OCI-LY7 (cell line): Measurements from ENCODE around the gene NMT1. TPM values are rescaled to one million over a fixed set of nuclear protein-coding genes. Genes with fewer than 3 reads are reported as not detected.

Experiments
- BruUV-seq: library from RNA; stranded (reverse); fragments of 400-500 nt; replicated peaks from 2 replicates; lab custom pipeline; 2021; lab: Mats Ljungman, UMichigan
- CTCF ChIA-PET: fragments of 300-600 bp; sonication (Branson Sonifier 250); formaldehyde crosslinking; loops from one replicate; lab custom pipeline; 2022; ENCODE audit warnings: antibody characterized with exemption; ENCODE audit not compliant: unreplicated experiment; lab: Charles Lee
- POLR2A ChIA-PET: fragments of 300-600 bp; sonication (Branson Sonifier 250); formaldehyde crosslinking; loops from one replicate; lab custom pipeline; 2022; ENCODE audit warnings: antibody characterized with exemption; lab: Charles Lee
- DNase-seq: peaks from one replicate; pipeline ENCODE4 v3.0.0-alpha.2; 2015; ENCODE audit warnings: low spot score
- H2AFZ ChIP-seq: fragments of 200-600 bp; sonication (generic), shearing (Covaris generic); 2 replicates; pipeline ENCODE4 v1.6.1; 2014; ENCODE audit warnings: mild to moderate bottlenecking, antibody characterized with exemption, low read length, moderate library complexity
- H3K27ac ChIP-seq: fragments of 200-600 bp; sonication (generic); 2 replicates; pipeline ENCODE4 v1.5.1; 2014; ENCODE audit warnings: mixed run types, low read depth, mild to moderate bottlenecking, moderate library complexity, low read length, inconsistent platforms; ENCODE audit not compliant: poor library complexity, severe bottlenecking
- H3K36me3 ChIP-seq: fragments of 200-600 bp; sonication (generic); 2 replicates; pipeline ENCODE4 v1.6.1; 2014; ENCODE audit warnings: mild to moderate bottlenecking, antibody characterized with exemption, low read length, moderate library complexity, mixed read lengths; ENCODE audit not compliant: insufficient read depth
- H3K4me1 ChIP-seq: fragments of 200-600 bp; sonication (generic); 2 replicates; pipeline ENCODE4 v1.5.1; 2014; ENCODE audit warnings: mild to moderate bottlenecking, low read length; ENCODE audit not compliant: insufficient read depth, poor library complexity, severe bottlenecking
- H3K4me2 ChIP-seq: fragments of 200-600 bp; sonication (generic); 2 replicates; pipeline ENCODE4 v1.6.1; 2014; ENCODE audit warnings: mild to moderate bottlenecking, low read length
- H3K4me3 ChIP-seq: fragments of 200-600 bp; sonication (generic); 2 replicates; pipeline ENCODE4 v1.5.1; 2014; ENCODE audit warnings: mild to moderate bottlenecking, low read depth, low read length; ENCODE audit not compliant: poor library complexity, severe bottlenecking
- H3K79me2 ChIP-seq: fragments of 200-600 bp; sonication (generic); 2 replicates; pipeline ENCODE4 v1.6.1; 2016; ENCODE audit warnings: low read depth, mild to moderate bottlenecking, low read length, moderate library complexity, mixed read lengths; ENCODE audit not compliant: insufficient read depth
- H3K9me2 ChIP-seq: fragments of 200-600 bp; sonication (generic); 2 replicates; pipeline ENCODE4 v1.6.1; 2016; ENCODE audit warnings: mild to moderate bottlenecking, low read length, mixed read lengths; ENCODE audit not compliant: insufficient read depth
- H3K9me3 ChIP-seq: fragments of 200-600 bp; sonication (generic); 2 replicates; pipeline ENCODE4 v1.6.1; 2014; ENCODE audit warnings: mild to moderate bottlenecking, mixed run types, low read length, mixed read lengths
- H4K20me1 ChIP-seq: fragments of 200-600 bp; sonication (generic); 2 replicates; pipeline ENCODE4 v1.6.1; 2014; ENCODE audit warnings: mild to moderate bottlenecking, antibody characterized with exemption, low read length, moderate library complexity, mixed read lengths; ENCODE audit not compliant: insufficient read depth
- CTCF ChIP-seq: fragments of 200-600 bp; sonication (generic); conservative IDR thresholded peaks from 2 replicates; pipeline ENCODE4 v1.5.1; 2014; ENCODE audit warnings: mild to moderate bottlenecking, antibody characterized with exemption, low read length, moderate library complexity, mixed read lengths
- EZH2phosphoT487 ChIP-seq: fragments of 200-600 bp; sonication (generic); IDR thresholded peaks from 2 replicates; pipeline ENCODE4 v1.6.1; 2018; ENCODE audit warnings: low read depth, borderline replicate concordance, mild to moderate bottlenecking, mixed run types, antibody characterized with exemption, low read length, moderate library complexity, mixed read lengths
- intact Hi-C: fragments of 100-400 bp; cut with micrococcal nuclease; formaldehyde crosslinking; loops from one replicate; pipeline ENCODE4 v1.10.0; 2022; ENCODE audit not compliant: unreplicated experiment
- total RNA-seq, 2 experiments: library from RNA; depleted of rRNA in 1 of 2; stranded (reverse); fragments of >200 nt in 1 of 2; shearing (Covaris generic) in 1 of 2; gene quantifications; 2 replicates each; pipeline ENCODE4 v1.2.3, GENCODE V29; 2014 to 2022

Gene NMT1
- total RNA-seq, 2 experiments from 2014 or later, result 82.3 to 134 TPM

- Histone ChIP-seq H4K20me1 (no peaks in the 10 kb centered on the region), H3K9me2 (no peaks in the 10 kb centered on the region), H3K4me3 (no peak overlapping the region), H3K27ac (no peak overlapping the region), H3K79me2 (peaks cover 36% of the 10 kb centered on the region), H3K4me1 (peaks cover 19% of the 10 kb centered on the region), H2AFZ (no peak overlapping the region), H3K9me3 (no peaks in the 10 kb centered on the region), H3K4me2 (no peak overlapping the region), H3K36me3 (no peaks in the 10 kb centered on the region)
- POLR2A ChIA-PET, result interaction anchor here (0.6 to 2.6 kb wide), 7 partner anchors 9 to 318 kb away, joined by 3 to 21 read pairs (median 4); partner anchors contain the start of genes C1QL1 and NMT1
- CTCF ChIA-PET, result interaction anchor here (0.5 kb wide), 1 partner anchor 198 kb away, joined by 4 read pairs; no protein-coding TSS in a partner anchor
- peak; percentile 19 for DNase-seq
- peak; percentile 56 for TF ChIP-seq CTCF
- TF ChIP-seq EZH2phosphoT487, result no peak
- intact Hi-C loops, result no loop called here
- BruUV-seq, result TSS peak; percentile 38
Measured at GRCh38 chr17:45048795-45049563, 12.1 kb upstream of the NMT1 start.

DNA sequence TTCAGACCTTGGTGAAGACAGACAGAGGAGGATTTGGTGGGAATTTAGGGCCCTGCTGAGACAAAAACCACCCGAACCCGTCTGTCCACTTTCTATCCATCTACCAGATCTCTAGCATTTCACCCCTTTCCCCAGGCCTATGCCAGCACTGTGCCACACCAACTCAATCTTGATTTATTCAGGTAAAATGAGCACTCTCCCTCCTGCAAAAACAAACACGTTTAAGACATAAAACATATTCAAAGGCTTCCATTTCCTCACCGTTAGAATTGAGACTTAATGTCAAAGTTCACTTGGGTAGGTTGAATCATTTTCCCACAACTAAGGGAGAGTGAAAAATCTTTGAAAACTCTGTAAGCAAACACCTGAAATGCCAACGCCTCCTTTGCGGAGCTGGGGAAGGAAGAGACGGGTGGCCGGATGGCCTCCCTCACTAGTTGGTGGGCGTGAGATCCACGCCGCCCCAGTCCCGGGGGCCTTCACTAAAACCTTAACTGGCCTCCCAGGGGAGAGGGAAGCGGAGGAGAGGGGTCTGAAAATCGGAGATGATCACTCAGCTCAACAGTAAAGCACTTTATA is 10.5 kb upstream of the NMT1 start:
- Histone ChIP-seq H3K79me2 (peaks cover 36% of the 10 kb centered on the region), H3K9me3 (no peaks in the 10 kb centered on the region), H4K20me1 (no peaks in the 10 kb centered on the region), H3K9me2 (no peaks in the 10 kb centered on the region), H3K4me3 (peak overlapping the region; percentile 79), H3K4me2 (peak overlapping the region; percentile 84), H3K36me3 (0 out of 2 replicates have a peak, but pooled peaks cover 5% of the 10 kb centered on the region), H2AFZ (peak overlapping the region; percentile 27; the same call in 1 of the 2 replicates), H3K27ac (peak overlapping the region; percentile 87), H3K4me1 (peaks cover 19% of the 10 kb centered on the region)
- intact Hi-C loops, result no loop called here
- TF ChIP-seq CTCF (no peak), EZH2phosphoT487 (no peak)
- DNase-seq, result peak; percentile 57
- TSS peak; percentile 57 for BruUV-seq
- POLR2A ChIA-PET, result interaction anchor here (2.6 kb wide), 1 partner anchor 11 kb away, joined by 21 read pairs; the partner anchor contains the start of gene NMT1
- CTCF ChIA-PET, result interaction anchor here (0.6 to 1.2 kb wide), 3 partner anchors 10 to 85 kb away, joined by 3 read pairs; partner anchors contain the start of genes ACBD4, C1QL1 and NMT1
